HuH-7.5 (cell line): ENCODE data around the gene GCAT.
A peak's percentile ranks its signal among the peaks of the same experiment; 100 is the strongest.

Experiments
- DNase-seq: peaks from one replicate; pipeline ENCODE4 v3.0.0; 2011; ENCODE audit warnings: low spot score

Gene GCAT

DNA sequence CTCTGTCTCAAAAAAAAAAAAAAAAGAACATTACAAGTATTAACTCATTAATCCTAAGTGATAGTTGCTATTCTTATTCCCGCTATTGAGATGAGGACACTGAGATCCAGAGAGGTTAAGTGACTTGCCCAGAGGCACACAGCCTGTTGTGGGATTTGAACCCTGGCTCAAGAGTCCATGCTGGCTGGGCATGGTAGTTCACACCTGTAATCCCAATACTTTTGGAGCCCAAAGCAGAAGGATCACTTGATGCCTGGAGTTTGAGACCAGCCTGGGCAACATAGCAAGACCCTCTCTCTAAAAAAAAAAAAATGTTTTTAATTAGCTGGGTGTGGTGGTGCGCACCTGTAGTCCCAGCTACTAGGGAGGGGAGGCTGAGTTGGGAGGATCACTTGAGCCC lies 4.1 kb downstream of the GCAT start:
- no peak for DNase-seq

DNA sequence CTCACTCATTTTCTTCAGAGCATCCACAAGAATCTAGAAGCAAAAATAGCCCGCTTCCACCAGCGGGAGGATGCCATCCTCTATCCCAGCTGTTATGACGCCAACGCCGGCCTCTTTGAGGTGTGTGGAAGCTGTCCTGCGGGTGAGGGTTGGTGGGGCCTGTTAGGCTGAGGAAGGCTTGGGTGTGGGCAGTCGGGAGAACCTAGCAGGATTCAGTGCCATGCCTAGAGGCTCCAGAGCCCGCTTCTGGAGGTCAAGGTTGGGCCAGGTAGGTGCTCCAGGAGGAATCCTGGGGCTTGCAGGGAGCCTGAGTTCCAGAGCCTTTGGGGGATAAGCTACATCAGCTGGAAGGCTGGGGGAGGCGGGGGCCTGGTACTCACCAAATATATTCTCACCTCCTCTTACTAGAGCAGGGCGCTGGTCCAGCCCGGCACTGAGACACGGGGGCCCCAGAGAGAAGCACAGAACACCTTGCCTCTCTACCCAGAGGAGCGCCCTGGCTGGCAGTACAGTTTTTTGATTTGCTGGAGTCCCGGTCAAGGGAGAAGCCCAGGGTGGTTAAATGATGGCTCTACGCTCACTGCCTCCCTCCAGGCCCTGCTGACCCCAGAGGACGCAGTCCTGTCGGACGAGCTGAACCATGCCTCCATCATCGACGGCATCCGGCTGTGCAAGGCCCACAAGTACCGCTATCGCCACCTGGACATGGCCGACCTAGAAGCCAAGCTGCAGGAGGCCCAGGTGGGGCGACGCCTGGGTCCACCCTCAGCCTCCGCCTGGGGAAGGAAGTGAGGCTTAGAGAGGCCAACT lies 5.3 kb downstream of the GCAT start:
- no peak for DNase-seq

DNA sequence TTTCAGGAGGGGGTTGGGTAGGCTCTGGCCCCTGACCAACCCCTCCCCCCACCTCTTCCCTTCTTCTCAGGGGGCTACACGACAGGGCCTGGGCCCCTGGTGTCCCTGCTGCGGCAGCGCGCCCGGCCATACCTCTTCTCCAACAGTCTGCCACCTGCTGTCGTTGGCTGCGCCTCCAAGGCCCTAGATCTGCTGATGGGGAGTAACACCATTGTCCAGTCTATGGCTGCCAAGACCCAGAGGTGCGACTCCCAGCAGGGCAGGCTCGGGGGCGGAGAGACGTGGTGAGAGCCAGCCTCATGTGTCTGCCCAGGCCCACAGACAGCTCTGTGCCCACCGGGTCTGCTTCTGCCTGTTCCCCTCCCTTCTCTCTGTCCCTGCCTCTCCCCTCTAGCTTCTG lies 7.9 kb downstream of the GCAT start:
- no peak for DNase-seq

DNA sequence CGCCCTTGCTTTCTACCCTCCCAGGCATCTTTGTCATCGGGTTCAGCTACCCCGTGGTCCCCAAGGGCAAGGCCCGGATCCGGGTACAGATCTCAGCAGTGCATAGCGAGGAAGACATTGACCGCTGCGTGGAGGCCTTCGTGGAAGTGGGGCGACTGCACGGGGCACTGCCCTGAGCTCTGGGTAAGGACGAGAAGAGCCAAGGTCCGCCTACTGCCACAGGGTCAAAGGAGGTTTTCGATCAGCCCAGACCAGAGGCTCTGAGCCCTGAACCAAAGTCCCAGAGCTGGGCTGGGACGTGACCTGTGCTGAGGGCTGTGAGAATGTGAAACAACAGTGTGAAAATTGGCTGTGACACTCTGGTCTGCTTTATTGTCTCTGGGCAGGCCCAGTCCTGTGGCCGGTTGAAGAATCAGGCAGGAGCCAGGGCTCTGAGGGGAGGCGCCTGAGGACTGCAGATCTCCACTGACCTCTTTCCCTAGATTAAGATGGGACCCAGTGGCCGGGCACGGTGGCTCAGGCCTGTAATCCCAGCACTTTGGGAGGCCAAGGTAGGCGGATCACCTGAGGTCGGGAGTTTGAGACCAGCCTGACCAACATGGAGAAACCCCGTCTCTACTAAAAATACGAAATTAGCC lies 8.9 kb downstream of the GCAT start:
- no peak for DNase-seq

DNA sequence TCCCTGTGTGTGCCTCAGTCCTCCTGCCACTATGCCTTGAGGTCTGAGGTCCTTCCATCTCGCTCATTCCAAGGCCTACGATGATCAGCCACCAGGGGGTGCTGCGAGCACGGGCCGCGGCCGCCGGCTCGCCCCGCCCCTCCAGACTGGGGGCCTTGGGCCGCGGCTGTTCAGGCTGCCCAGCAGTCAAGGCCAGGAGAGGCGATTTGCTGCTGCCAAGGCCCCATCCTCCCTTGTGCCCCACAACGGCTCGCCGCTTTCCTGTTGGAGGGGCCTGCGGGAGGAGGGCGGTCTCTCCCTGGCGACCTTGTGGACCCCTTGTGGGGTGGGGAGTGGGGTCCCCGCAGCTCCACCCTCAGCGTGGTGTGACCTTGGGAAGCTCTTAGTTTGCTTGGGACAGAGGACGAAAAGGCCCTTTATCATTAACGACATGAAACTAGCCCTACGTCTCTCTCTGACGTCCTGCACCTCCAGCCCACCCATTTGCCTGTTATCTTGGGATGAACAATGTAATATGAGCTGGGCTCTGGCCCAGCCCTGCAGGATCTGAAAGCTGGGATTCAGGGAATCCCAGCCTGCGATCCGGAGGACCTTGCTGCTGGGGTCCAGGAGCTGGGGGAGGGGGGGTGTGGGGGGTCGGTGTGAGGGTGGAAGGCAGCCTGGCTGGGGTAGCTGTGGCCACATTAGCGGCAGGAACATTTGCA lies 10.1 kb downstream of the GCAT start:
- DNase-seq, result peak; percentile 92

DNA sequence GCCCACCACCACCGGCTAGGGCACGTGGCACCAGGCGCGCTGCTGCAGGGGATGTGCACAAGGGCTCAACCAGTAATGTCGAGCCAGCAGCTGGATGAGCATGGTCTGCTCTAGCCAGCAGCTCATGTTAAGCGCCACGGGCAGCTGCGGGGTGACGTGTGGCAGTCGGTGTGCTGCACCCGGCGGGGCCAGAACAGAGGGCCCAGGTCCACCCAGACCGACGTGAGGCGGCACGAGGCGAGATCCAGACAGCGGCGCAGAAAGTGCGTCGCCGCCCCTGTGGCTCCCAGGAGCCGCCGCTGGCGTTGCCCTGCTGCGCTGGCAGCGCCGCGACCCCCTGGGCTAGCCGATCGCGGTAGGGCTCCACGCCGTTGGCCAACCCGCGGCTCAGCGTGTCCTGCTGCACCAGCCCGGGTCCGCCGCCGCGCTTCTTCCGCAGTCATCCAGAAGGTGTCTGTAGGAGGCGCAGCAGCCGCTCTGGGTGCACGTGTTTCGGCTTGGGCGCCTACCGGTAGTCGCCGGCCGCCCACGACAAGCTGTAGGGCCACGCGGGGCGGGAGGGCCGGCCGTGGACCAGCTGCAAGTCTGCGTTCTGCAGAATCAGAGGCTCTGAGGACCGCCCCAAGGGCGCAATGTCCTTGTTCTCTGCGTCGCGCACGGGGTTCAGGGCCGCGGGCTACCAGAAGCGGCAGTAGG lies 10.8 kb downstream of the GCAT start:
- DNase-seq, result peak; percentile 88

DNA sequence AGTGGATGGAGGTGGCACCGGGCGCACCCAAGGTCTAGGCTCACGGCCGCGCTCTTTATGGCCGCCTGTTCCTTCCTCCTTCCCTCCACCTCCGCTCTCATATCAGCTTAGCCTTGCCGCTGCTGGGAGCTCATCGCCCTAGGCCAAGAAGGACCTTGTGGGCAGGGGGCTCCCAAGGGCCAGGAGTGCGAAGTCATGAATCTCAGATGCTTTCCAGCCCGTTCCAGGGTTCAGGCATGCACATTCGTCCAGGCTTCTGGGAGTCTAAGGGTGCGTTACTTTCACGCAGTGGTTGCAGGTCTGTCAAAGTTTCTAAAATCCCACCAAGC lies 11.3 kb downstream of the GCAT start:
- DNase-seq, result no peak

DNA sequence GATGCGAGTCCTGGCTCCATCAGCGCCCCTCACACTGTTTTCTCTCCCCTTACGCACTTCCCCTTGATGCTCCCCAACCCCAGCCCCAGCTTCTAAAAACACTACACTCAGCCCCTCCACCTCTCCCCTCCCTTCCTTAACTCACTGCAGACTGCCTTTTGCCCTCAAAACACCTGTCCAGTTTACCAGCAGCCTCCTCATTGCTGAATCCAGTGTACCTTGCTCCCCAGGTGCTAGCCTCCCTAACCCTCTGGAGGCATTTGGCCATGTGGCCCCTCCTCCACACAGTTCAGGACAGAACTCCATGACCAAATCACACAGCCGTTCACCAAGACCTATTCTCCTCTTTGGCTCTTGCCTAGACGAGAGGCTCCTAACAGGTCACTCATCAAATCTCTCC lies 12.6 kb downstream of the GCAT start:
- DNase-seq, result no peak

DNA sequence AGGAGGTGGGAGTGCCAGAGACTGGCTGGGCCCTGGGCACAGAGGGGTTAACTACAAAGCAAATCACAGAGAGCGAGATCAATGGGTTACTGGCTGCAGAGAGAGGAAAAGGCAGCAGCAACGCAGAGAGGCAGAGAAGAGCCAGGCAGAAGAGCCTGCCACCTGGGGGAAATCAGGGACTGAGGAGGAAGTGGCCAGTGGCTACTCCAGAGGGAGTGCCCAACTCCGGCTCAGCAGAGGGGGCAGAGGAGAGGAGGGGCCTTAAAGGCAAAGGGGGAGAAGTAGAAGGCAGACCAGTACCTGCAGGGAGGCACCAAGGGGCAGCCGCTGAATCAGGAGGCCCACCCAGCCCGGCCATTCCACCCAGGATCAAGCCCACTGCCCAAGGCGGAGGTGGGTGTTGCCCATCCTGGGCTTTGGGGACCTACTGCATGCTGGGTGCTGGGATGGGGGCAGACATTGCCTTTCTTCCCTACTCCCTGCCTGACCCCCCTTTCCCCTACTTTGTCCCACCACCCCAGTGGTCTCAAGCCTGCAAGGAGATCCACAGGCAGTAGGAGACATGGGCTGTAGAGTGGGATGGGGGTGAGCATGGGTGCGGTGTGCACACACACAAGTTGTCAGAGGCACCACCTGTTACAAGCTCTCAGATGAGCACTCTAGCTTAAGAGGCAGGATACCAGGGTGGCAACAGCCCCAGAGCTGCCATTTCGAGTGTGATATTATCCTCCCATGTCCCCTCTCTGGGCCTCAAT lies 14.5 kb downstream of the GCAT start:
- no peak for DNase-seq

DNA sequence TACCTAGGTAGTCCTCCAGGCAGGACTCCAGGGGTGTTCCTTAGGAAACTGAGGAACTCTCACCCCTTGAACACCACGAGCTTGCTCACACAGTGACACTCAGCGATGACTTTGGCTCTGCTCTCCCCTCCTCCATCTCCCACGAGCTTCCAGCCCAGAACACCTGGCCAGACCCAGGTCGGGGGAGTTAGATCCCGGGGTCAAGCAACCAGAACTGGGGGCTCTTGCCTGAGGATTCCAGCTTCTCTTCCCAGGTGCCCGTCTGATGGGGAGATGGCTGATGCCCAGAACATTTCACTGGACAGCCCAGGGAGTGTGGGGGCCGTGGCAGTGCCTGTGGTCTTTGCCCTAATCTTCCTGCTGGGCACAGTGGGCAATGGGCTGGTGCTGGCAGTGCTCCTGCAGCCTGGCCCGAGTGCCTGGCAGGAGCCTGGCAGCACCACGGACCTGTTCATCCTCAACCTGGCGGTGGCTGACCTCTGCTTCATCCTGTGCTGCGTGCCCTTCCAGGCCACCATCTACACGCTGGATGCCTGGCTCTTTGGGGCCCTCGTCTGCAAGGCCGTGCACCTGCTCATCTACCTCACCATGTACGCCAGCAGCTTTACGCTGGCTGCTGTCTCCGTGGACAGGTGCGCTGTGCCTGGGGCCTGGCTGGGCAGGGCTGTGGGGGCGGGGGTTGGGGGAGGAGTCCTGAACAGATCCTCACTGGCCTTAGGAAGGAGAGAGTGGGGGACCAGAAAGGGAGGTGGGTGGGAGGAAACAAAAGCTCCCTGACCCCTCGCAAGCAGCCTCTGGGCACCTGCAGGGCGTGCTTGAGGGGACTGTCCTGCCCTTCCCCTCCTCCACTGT lies 15.6 kb downstream of the GCAT start, which contains the start of gene GALR3:
Gene GALR3, plus strand, starts transcription at position 249 of the 852 bp plus-strand sequence. Its CDS starts 25 bp downstream, at position 274.
- no peak for DNase-seq

DNA sequence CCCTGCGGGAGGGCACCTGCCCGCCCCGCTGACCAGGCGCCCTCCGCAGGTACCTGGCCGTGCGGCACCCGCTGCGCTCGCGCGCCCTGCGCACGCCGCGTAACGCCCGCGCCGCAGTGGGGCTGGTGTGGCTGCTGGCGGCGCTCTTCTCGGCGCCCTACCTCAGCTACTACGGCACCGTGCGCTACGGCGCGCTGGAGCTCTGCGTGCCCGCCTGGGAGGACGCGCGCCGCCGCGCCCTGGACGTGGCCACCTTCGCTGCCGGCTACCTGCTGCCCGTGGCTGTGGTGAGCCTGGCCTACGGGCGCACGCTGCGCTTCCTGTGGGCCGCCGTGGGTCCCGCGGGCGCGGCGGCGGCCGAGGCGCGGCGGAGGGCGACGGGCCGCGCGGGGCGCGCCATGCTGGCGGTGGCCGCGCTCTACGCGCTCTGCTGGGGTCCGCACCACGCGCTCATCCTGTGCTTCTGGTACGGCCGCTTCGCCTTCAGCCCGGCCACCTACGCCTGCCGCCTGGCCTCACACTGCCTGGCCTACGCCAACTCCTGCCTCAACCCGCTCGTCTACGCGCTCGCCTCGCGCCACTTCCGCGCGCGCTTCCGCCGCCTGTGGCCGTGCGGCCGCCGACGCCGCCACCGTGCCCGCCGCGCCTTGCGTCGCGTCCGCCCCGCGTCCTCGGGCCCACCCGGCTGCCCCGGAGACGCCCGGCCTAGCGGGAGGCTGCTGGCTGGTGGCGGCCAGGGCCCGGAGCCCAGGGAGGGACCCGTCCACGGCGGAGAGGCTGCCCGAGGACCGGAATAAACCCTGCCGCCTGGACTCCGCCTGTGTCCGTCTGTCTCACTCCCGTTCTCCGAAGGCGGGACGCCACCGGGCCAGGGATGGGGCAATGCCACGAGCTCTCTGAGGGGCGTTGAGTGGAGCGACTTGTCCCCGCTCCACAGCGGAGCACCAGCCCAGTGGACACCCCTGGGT lies 17.2 kb downstream of the GCAT start:
- DNase-seq, result no peak

DNA sequence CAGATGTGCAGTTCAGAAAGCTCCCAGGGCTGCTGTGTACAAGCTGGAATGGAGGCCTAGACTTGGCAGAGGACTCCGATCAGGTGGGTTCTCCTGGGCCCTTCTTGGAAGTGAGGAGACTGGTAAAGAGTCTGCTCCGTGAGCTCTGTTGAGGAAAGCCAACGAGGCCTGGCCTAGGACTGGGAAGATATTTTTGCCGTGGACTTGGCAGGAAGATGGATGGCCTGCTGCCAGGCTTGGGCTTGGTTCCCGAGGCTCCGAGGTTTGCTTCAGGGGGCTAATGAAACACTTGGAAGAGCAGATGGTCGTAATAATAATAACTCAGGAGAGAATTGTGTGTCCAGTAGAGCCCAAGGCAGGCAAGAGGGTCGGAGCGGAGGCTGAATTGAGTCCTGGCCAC lies 19.3 kb downstream of the GCAT start:
- no peak for DNase-seq

DNA sequence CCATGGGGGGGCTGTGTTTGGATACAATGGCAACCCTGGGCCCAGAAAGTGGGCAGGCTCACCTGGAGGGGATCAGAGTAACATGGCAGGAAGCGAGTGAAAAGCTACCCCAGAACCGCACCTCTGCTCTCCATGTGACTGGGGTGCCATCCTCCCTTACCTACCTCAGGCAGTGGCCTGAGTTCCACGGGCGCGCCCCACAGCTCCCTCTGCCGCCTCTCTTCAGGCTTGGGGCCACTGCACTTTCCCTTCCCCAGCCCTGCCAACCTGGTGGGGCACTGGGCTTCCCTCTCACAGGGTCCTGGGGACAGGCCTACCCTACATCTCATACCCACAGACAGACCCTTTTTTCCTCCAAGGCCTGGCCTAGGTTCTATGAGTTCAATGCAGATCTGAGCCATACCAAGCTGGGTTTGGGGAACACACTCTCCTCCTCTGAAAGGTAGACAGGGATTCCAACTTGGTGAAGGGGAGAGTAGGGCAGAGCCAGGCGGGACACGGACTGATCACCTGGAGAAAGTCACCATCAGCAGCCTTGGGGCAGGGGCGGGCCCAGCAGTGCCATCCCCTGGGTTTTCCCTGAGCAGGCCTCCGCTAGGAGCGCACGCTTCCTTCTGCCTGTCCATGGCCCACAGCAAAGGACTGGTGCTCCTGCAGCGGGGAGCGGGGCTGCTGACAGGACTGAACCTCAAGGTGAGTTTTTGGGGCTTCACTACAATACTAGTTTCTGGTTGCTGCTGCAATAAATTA lies 22.5 kb downstream of the GCAT start:
- DNase-seq, result no peak

DNA sequence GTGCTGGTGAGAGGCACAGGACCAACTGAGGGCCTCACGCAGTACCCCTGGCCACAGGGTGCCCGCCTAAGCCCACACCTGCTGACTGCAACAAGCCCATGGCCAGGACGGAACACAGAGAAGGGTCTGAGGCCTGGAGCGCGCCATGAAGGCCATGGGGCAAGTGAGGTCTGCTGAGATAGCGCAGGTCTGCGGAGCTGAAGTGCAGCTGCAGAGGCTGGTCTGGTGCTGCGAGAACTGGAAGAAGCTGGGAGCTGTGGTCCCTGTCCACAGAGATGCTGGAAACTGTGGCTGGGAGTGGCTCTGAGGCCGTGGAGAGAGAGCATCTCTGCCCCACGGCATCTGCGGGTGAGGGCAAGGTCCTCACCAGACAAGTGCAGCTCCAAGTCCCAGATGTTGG lies 23.7 kb downstream of the GCAT start:
- DNase-seq, result no peak

DNA sequence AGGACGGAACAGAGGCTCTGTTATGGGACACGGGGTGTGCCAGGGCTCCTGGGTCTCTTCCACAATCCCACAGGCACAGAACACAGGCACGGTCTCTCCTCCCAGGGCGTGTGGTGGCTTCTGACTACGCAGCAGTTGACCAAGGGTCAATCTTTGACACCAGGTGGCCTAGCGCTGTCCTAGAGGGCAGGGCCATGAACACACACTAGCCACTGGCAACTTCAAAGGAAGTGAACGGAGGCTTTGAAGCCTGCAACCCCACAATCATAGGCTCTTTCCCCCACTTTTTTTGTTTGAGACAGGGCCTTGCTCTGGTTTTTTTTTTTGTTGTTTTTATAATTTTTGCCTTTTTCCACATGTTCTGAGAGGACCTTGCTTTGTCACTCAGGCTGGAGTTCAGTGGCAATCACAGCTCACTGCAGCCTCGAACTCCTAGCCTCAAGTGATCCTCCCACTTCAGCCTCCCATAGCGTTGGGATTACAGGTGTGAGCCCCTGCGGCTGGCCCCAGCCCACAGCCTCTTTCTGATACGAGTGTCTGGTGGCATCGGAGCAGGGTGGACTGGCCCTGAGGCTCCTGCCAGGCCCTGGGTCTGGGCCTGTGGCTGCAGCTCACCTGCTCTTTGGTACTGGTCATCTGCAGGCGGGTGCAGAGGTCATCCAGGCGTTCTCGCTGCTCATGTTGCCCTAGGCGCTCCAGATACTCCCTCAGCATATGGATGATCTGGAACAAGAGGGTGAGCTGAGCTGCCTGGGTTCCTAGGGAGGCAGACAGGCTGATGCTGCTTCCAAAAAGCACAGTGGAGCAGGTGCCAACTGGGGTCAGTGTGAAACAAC lies 24.5 kb downstream of the GCAT start:
- no peak for DNase-seq

DNA sequence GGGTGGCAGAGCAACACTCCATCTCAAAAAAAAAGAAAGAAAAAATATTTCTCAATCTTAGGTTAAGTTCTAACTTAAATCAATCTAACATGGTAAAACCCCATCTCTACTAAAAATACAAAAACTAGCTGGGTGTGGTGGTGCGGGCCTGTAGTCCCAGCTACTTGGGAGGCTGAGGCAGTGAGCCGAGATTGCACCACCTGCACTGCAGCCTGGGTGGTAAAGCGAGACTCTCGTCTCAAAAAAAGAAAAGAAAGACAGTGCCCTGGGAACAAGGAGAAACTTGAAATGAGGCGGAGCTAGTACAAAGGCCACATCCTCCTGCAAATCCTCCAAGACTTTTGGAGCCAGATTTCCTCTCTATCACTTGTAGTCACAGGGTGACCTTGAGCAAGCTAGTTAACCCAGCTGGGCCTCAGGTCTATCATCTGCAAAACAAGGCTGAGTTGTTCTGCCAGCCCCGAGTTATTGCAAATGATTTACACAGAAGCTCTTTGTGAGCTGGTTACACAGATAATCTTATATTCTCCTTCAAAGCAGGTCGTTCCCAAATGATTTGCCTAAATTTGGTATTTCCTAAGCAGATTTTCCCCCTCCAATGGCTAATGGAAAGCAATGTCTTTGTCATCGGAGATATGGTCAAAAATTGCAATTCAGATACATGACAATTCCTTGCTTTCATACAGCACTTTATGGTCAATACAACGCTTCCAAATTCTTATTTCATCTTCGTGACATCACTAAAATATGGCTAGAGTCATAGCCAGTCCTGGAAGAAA lies 34.5 kb downstream of the GCAT start:
- no peak for DNase-seq

DNA sequence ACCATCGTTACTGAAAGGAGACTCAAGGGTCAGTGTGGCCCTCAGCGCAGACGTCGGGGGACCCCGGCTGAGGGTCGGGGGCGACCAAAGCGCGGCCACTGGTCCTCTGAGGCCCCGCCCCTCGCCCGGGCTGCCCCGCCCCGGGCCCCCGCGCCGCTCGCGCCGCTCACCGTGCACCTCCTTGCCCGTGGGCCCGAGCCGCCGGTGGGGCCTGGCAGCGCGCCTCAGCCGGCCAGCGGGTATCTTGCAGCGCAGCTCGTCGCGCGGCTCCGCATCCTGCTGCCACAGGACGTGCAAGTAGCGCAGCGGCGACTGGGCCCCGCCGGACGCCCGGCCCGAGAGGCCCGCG lies 36.0 kb downstream of the GCAT start:
- DNase-seq, result no peak
